Fibroblast of skin of scalp (primary cell): Measurements from ENCODE around the gene LPXN.

ENCODE experiments used
- DNase-seq: peaks from one replicate; pipeline ENCODE4 v3.0.0-alpha.2; 2013

Gene LPXN

DNA sequence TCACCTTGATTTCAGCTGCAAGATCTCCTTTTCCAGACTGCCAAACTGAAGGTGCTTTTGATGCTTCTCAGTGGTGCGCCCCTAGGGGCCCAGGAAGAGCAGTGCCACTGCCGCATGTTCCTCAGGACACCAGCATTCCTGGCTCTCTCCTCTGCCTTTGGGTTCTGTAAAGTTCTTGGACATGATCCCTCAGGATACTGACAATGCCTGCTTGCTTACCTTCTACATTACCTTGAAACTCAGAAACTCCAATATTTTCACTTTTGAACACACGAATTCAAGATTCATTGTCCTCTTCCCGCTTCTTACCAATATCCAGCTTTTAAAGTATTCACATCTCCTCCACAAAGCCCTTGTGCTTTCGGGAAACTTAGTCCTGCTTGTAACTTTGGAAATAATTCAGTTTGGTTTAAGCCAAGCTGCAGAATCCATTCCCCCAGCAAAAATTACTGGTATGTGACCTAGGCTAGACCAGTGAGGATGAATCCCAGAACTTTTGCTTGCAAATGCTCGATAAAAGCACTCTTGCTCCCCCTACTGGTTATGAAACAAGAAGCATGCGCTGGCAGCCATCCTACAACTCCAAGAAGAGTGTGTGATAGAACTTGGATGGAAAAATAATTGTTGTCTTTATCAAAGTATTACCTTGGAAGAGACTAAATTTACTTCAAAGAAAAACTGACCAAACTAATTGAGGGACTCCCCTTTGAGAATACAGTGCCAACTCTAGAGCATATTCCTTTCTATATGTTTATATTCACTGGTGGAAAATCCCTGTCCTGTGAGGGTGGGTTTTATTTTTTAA lies 51.2 kb downstream of the LPXN start:
- peak; percentile 83 for DNase-seq

DNA sequence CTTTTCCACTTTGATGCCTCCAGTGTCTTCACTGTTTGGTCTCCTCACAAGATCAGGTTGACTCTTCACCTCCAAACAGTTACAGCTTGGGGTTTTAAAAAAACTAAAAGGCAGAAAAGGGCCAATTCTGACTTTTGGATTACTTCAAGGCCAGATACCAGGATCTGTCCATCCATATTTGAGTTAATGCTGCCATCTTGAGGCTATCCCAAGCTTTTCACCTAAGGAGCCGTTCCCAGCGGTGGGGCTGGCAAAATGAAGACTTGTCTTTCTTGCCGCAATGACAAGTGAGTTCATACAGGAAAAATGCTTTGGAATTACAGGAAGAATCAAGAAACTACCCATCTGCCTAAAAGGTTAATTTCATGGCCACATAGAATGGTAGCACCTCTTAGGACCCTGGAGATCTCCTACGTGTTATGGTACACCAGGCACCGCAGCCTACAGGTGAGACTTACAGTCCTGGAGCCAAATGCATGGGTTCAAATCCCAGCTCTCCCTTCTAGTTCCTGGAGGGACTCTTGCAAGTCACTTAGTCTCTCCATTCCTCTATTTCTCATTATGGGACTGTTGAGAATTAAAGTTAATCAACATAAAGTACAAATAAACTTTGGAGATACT lies 61.8 kb downstream of the LPXN start:
- peak; percentile 67 for DNase-seq

DNA sequence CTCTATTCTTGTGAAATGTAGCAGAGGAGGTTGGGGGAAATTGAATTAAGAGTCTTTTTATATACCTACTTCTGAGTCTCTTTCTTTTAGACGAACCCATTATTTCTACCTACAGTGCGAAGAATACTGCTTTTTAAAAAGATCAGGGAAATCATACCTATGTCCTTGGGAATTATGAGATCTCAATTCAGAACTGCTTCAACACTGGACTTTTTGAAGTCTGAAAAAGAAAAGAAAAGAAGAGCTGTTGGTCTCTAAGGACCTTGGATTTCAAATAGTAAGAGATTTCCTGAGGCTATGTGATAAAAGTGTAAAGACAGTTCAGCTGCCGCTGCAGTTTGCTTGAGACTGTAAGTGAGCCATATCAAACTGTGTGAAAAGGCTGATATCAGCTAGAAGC lies 64.0 kb downstream of the LPXN start:
- DNase-seq, result no peak

DNA sequence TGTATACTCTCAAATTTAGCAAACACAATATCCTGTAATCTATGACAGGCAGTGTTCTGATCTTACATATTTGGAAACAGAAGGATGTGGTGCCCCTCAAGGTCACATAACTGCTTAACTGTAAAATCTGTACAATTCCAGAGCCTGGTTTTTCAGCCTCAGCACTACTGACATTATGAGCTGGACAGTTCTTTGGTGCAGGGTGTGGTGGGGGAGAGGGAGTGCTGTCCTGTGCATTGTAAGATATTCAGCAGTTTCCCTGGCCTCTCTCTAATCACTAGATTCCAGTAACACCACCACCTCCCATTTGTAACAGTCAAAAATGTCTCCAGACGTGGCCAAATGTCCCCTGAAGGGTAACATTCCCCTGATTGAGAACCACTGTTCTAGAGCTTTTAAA lies 65.9 kb downstream of the LPXN start:
- no peak for DNase-seq

DNA sequence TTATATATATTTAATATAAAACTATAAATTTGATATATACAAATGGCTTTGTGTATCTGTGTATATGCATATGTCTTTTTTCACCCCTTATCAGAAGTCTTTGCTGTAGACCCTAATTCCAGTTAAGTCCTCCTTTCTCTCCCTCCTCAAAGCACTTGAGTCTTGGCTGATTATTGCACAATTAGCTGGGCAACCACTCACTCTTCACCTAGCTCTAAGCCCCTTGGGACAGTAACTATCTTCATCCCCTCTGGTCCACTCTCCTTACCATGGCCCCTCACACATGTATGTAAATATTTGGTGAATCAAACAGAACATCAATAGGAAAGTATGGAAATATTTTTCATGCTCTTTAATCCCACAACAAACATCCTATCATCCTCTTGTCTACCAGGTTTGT lies 66.8 kb downstream of the LPXN start:
- no peak for DNase-seq

DNA sequence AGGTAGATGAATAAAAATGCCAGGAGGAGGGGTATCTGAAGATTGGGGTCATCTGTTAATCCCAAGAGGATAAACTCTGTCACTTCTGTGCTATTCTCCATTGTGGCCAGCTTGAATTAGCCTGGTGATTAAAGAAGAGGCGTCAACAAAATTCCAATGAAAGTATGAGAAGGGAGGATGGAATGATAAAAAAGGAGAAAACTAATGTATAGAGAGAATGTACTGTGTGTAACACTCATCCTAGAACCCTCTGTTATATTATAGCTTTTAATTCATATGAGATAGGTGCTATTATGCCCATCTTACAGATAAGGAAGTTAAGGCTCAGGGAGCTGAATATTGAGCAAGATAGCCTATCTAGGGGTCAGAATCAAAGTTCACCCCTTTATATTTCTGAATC lies 67.7 kb downstream of the LPXN start, which contains the start of gene OR5B21:
Gene OR5B21 (minus strand): TSS at position 101 of the 400 bp plus-strand sequence. CDS start 0 bp downstream, at position 101.
- no peak for DNase-seq

DNA sequence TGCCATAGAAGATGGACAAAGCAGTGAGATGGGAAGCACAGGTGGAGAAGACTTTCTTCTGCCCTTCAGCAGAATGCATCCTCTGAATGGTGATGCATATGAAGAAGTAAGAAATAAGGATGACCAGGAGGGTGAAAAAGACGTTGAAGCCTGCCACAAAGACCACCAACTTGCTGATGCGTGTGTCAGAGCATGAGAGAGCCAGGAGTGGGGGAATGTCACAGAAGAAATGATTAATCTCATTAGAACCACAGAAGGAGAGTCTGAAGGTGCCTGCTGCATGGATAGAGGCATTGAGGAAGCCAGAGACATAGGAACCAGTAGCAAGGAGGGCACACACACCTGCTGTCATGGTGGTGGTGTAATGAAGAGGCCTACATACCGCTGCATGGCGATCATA lies 68.3 kb downstream of the LPXN start:
- DNase-seq, result no peak

DNA sequence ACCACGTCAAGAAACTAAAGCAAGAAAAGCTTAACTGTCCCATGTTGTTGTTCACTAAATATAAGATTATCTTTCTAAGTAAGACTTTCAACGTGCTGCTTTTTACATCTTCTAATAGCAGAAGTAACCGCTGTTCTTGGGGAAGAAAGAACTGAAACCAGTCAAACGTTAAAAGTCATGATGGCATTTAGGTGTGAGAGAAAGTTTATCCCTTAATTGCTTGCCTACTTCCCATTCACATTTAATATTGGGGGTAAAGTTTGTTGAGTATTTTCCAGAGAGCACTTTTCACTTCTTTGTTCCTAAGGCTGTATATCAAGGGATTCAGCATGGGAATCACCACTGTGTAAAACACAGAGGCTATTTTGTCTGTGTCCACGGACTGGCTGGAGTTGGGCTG lies 68.7 kb downstream of the LPXN start:
- no peak for DNase-seq

DNA sequence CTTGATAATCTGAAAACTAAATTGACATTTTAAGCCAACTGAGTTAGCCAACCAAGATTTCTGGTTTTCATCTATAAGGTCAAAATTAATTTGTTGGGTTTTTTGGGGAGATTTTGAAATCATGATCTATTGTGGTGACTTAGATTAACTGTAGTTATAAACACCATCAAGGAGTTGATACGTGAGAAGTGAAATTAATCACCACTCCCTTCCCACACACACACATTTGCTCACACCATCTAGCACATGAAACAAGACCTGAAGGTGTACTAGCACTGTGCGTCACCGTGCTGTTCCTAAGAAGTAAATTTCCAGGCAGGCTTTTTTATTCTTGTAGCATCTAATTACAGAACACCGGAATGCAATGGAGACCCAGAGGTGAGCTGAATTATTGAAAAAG lies 69.8 kb downstream of the LPXN start:
- no peak for DNase-seq

DNA sequence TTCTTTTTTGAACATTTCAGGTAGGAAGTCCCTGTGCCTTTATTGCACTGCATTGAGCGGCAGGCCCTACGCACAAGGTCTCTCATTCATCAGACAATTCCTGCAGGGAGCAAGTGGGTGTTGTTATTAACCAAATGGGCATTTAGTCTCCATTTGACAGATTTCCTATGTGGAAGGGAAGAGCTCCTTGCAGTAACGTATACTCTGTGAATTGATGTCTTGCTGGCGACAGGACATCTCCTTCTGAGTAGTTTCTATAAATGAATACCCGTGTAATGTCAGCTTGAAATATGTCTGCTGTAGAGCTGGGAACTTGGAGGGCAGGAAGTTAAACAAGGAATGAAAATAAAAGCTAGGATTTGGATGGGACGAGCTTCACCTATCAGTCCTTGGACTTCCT lies 71.4 kb downstream of the LPXN start:
- DNase-seq, result no peak

DNA sequence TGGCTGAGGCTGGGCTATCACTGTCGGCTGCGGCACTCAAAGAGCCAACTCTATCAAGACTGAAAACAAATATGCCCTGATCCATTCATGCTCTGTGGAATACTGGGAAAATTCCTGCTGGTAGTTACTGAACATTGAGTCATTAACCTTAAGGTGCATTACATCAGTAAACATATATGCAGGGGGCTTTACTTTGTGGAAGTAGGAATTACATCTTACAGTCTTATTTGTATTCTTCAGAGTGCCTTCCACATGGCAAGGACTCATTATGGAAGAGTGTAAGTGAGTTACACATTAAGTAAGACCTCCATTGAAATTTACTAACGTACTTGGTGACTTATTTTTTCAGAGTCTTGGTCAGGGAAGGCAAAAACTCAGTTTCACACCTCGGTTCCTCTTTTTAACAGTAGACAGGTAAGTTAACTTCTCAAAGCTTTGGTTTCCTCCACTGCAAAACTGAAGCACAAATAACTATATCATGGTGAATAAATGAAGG lies 72.2 kb downstream of the LPXN start:
- no peak for DNase-seq

DNA sequence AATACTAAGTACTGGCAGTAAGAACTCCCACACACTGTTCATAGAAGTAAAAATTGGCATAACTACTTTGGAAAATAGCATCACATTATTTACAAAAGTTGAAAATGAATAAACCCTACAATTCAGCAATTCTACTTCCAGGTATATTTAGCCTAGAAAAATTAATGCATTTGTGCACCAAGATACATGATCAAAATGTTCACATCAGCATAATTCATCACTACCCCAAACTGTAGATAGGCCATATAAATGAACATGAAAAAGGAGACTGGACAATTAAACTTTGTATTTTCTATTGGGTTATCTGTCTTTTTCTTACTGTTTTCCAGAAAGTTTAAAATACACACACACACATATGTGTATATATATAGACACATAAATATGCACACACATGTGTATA lies 73.7 kb downstream of the LPXN start:
- no peak for DNase-seq

DNA sequence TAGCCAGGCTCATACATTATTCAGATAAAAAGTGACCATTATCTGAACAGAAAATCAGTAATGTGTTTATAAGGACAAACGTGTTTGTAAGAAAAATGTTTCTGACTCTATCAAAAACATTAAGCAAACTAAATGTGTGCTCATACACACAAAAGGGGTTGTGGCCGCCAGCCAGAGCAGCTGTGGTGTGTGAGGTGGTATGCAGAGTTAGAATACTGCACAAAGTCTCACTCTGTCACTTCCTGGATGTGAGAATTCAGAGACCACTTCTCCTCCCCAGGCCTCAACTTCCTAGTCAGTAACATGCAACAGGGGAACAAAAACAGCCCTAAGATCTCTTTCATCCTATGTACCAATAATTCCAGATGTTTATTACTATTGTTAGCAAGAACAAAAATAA lies 77.2 kb downstream of the LPXN start:
- peak; percentile 20 for DNase-seq

DNA sequence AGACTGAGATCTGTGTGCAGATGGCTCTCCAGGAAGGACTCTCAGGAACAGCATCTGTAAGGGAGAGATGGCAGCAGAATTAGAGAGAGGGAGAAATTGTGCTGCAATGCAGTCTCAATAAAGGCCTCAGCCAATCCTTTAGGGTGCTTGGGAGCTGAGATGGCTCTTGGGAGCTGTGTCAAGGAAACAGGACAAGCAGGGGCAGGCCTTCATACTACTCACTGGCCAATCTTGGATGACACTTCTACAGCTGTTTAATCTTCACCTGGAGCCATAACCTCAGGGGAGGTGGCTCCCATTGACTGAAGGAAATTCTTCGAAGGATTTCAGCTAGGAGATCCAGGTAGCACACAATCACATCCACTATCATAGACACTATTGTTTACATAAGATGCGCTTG lies 77.7 kb downstream of the LPXN start:
- DNase-seq, result no peak

DNA sequence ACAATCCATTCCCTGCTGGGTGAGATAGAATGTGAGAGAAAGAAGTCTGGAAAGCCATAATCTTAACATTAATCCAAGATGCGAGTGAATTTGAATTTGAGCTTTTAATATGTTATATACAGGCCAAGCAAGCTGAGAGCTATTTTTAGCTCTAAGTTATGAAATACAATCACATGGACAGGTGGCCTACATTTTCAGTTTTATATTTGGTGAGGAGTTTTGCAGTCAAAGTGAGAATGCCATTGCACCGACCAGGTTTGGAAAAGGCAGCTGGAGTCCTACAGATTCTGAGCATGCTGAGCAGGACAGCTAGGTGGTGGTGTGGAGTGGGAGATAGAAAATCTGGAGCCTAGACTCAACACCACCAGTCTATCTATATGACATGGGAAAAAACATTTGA lies 79.8 kb downstream of the LPXN start:
- no peak for DNase-seq

DNA sequence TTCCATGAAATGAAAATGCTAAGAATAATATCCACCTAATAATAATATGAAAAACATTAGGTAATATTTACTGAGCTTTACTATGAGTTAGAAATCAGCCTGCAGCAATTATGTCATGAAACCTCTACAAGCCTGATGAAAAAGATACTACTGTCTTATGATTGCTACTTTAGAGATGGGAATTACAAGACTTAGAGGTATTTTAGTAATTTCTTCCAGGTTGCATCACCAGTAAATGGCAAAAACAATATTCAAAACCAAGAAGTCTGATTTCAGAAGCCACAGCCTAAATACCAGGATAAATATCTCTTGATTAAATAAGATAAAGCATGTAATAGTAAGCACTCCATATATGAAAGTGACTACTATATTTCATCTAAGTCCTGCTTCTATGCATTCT lies 81.6 kb downstream of the LPXN start:
- peak; percentile 65 for DNase-seq

DNA sequence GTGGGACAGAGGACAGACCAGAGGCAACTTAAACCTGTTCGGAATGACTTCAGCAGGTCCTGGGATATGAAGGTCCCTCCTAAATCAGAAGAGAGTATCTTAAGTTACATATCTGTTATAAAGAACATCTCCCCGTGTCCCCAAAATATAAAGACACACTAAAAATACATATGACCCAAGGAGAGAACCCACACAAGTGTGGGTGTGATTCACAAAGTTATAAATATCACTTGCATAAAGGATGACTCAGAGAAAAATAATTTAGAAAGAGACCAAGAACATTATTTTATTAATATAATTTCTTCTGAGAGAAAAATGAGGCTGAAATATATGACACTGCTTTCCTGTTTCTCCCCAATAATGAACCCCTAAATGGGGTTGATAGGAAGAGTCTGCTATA lies 82.0 kb downstream of the LPXN start:
- DNase-seq, result peak; percentile 49

DNA sequence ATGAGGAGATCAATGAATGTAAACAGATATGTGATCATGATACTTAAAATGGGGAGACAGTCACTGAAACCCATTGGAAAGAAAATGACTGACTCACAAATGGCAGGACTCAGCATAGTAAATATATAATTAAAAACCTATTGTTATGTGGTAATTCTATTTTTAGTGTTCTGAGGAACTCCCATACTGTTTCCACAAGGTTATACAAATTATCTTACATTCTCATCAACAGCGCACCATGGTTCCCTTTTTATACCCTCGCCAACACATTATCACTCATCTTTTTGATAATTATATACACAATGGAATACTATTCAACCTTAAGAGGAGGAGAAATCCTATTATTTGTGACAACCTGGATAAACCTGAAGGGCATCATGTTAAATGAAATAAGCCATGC lies 84.8 kb downstream of the LPXN start:
- no peak for DNase-seq

DNA sequence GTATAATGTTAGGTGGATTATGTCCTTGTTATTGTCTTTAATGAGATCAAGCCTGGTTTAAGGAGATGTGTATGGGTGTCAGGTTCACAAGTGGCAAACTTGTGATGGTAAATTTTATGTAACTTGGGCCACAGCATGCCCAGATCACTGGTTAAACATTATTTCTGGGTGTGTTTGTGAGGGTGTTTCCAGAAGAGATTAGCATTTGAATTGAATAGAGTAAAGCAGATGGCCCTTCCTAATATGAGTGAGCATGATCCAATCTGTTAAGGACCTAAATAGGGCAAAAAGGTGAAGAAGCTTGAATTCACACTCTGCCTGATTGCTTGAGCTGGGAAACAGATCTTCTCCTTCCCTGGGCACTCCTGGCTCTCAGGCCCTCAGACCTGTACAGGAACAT lies 88.5 kb downstream of the LPXN start:
- no peak for DNase-seq

DNA sequence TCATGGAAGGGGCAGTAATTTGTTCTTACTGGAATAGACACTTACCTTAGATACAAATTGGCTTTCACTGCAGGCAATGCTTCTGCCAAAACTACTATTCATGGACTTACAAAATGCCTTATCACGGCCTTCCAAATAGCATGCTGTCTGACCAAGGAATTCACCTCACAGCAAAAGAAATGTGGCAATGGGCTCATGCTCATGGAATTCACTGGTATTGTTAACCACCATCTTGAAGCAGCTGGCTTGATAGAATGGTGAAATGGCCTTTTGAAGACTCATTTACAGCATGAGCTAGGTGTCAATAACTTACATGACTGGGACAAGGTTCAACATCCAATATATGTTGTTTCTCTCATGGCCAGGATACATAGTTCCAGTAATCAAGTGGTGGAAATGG lies 89.7 kb downstream of the LPXN start:
- no peak for DNase-seq
